GM19467 (cell line): ENCODE data around the gene C19orf12.
A peak's percentile ranks its signal among the peaks of the same experiment; 100 is the strongest.
"Not testable (repeated sequence)": the region's sequence is repeated elsewhere in the genome, so short reads cannot be mapped to it uniquely, and the experiment has no call there.

Experiments used
- ATAC-seq: cut with Tn5 transposase; IDR thresholded peaks from one replicate; pipeline ENCODE4 v1.9.1; 2021; ENCODE audit warnings: mild to moderate bottlenecking, moderate library complexity; ENCODE audit not compliant: unreplicated experiment

The C19orf12 gene

GRCh38 chr19:29678484-29679106 lies 36.5 kb downstream of the C19orf12 start:
- no peak for ATAC-seq

GRCh38 chr19:29677001-29677817 lies 37.9 kb downstream of the C19orf12 start:
- ATAC-seq: no peak

- no peak for ATAC-seq
Observed at GRCh38 chr19:29676586-29676985, 38.5 kb downstream of the C19orf12 start.

GRCh38 chr19:29675650-29676186 lies 39.3 kb downstream of the C19orf12 start:
- no peak for ATAC-seq

- ATAC-seq: no peak
Observed at GRCh38 chr19:29675120-29675649, 39.9 kb downstream of the C19orf12 start.

- no peak for ATAC-seq
Observed at GRCh38 chr19:29674374-29675119, 40.5 kb downstream of the C19orf12 start.

- ATAC-seq: no peak
Observed at GRCh38 chr19:29673451-29674371, 41.4 kb downstream of the C19orf12 start.

GRCh38 chr19:29672933-29673336 lies 42.1 kb downstream of the C19orf12 start:
- ATAC-seq: no peak

GRCh38 chr19:29672319-29672932 lies 42.6 kb downstream of the C19orf12 start:
- ATAC-seq: no peak

- peak; percentile 70 for ATAC-seq
Observed at GRCh38 chr19:29671393-29672160, 43.5 kb downstream of the C19orf12 start.

- ATAC-seq: not testable (repeated sequence)
Observed at GRCh38 chr19:29671026-29671392, 44.1 kb downstream of the C19orf12 start.

- no peak for ATAC-seq
Observed at GRCh38 chr19:29670255-29670654, 44.8 kb downstream of the C19orf12 start.

GRCh38 chr19:29668746-29669609 lies 46.1 kb downstream of the C19orf12 start:
- no peak for ATAC-seq

- no peak for ATAC-seq
Observed at GRCh38 chr19:29667901-29668341, 47.1 kb downstream of the C19orf12 start.

- no peak for ATAC-seq
Observed at GRCh38 chr19:29667387-29667783, 47.7 kb downstream of the C19orf12 start.

GRCh38 chr19:29666578-29667386 lies 48.3 kb downstream of the C19orf12 start:
- ATAC-seq: no peak
